GM15510 (cell line): Measurements from ENCODE around the gene GPR161.
A peak's percentile ranks its signal among the peaks of the same experiment; 100 is the strongest.

Source experiments
- POLR2A ChIP-seq: IDR thresholded peaks from 3 replicates; pipeline ENCODE4 v1.6.1; 2011; ENCODE audit warnings: borderline replicate concordance; ENCODE audit not compliant: insufficient read length; ENCODE audit errors: extremely low read depth

Gene GPR161

GRCh38 chr1:168136709-168137514, at the start of gene GPR161:
Gene GPR161 (minus strand): TSS chr1:168136930. CDS start chr1:168104850, 32,080 bp downstream.
- no peak for TF ChIP-seq POLR2A

GRCh38 chr1:168180148-168180524, 43.4 kb upstream of the GPR161 start:
- TF ChIP-seq POLR2A: no peak

GRCh38 chr1:168179438-168180147, 42.9 kb upstream of the GPR161 start:
- TF ChIP-seq POLR2A: no peak

DNA sequence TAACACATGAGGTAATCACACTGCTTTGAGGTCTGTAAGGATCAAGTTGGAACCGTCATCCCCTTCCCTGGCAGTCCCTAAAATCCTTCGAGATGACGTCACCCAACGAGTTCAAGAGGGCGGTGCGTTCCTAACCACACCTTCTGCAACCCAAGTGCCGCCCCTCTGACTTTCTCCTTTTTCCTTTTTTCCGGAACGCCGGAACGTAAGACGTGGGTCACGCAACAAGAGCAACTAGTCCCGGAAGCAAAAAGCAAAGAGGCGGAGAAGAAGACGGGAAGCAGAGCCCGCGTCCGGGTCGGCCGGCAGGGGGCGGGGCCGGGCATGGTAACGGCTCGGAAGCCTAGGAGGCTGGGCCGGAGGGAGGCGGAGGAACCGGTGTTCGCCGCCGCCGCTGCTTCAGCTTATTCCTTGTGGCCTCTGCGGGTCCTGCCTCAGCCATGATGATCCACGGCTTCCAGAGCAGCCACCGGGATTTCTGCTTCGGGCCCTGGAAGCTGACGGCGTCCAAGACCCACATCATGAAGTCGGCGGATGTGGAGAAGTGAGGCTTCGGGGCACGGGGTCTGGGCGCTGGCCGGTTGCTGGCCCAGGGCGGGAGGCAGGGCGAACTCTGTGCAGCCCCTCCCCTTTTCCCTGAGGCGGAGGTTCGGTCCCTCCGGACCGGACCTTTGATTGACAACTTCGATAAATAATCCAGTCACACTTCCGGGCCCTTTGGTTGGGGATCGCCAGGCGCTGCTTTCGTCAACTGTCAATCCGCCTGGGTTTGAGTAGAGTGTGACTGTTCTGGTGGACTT, 42.1 kb upstream of the GPR161 start, which contains the start of gene TIPRL:
Gene TIPRL, plus strand, starts transcription at position 325 of the 800 bp plus-strand sequence. Its CDS starts 116 bp downstream, at position 441.
- peak; percentile 87 for TF ChIP-seq POLR2A

GRCh38 chr1:168178227-168178637, 41.5 kb upstream of the GPR161 start:
- TF ChIP-seq POLR2A: no peak

DNA sequence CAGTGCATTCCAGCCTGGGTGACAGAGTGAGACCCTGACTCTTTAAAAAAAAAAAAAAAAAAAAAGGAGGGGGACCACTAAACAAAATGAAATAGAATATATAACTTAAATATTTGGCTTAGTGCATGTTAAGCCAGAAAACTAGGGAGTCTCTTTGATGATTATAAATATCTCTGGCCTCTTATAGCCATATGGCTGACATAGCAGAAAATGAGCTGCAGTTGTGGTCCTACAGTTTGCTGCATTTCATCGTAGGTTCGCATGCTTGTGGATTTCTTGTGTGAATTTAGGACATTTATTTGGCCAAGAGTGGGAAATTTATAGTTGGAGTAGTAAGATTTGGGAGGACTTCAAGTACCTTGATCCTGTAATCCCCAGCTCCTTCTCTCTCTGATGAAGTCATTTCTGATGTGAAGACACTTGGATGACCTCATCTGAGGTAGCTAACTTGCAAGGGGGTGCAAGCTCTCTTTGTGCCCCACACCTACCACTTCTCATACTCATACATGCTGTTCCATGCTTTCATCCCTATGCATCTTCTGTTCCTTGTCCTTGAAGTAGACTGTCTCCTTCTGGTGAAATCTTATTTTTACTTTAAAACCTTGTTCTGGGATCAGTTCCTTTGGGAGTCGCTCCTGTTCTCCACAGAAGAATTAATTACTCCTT, 35.7 kb upstream of the GPR161 start:
- no peak for TF ChIP-seq POLR2A

DNA sequence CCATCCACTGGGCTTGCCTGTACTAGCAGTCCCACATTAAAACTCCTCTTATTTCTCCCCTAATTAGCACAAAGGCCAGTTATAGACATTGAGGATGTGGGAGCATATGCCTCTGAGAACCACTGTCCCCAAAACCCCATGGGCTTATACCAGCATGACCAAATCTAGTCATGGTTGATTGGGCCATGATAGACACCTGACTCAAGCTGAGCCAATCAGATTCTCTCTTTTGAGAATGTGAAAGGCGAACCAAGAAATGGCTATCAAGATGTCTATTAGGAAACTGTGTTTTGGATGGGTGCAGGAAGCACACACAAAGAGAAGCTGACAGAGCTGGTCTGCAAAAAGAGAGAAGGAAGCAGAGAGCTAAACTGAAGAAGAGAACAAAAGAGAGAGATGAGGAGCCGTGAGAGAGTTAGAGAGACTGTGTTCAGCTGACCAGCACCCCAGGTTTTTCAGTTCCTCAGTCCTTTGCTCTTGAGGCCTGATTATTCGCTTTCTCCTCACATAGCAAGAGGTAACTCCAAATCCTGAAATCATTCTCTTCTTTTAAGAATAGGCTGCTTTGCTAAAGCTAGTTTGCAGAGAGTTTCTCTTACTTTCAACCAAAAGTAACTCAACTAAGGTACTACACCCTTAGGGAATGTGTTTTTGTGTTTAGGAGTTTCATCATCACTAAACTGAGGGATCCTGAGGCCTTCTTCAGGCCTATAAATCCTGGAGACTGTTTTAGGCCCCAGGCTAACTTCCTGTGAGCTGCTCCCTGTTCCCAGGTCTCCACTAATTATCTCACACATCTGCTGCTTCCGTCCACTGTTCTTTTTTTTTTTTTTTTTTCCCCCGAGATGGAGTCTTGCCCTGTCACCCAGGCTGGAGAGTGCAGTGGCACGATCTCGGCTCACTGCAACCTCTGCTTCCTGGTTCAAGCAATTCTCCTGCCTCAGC, 34.1 kb upstream of the GPR161 start:
- no peak for TF ChIP-seq POLR2A

- no peak for TF ChIP-seq POLR2A
These were observed 31.1 kb upstream of the GPR161 start for GRCh38 chr1:168167806-168168205.

- no peak for TF ChIP-seq POLR2A
These were observed 28.0 kb upstream of the GPR161 start for GRCh38 chr1:168164771-168165170.

DNA sequence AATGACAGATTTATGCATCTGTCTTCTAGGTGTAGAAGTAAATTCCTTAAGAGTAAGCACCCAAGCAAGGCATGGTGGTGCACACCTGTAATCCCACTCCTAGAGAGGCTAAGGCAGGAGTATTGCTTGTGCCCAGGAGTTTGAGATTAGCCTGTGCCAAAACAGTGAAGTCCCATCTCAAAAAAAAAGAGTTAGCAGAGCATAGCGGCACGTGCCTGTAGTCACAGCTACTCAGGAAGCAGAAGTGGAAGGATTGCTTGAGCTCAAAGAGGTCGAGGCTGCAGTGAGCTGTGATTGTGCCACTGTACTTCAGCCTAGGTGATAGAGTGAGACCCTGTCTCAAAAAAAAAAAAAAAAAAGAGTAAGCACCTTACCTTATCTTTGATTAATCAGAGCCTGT, 26.9 kb upstream of the GPR161 start:
- no peak for TF ChIP-seq POLR2A

DNA sequence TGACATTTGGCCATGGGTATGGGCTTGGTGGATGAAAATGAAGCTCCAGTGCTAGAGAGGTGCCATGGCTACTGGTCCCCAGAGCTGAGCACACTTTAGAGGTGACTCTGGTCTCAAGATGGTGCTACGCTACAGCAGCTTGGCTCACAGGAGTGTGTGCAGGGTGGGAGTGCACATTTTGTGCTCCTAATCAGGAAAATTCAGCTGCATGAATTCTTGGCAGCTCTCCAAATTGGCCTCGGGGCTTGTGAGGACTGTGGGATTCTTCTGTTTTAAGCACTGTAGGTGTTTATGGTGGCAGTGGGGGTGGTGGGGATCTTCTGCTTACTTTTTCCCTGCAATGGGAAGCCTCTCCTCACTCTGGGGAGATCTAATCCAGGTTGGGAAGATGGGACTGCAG, 24.7 kb upstream of the GPR161 start:
- TF ChIP-seq POLR2A: no peak

DNA sequence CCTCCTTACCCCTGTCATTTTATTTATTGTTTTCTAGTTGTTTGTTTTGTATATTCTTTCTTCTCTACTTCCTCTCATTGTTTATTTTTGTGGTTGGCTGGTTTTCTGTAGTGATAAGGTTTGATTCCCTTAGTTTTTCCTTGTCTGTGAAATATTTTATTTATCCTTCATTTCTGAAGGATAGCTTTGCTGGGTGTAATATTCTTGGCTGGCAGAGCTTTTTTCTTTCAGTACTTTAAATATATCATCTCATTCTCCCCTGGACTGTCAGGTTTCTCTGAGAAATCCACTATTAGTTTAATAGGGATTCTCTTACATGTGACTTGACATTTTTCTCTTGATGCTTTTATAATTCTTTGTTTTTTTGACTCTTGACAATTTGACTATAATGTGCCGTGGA, 23.2 kb upstream of the GPR161 start:
- TF ChIP-seq POLR2A: no peak

- TF ChIP-seq POLR2A: no peak
These were observed 22.5 kb upstream of the GPR161 start for GRCh38 chr1:168159251-168159650.
